Choroid plexus epithelial cell (primary cell): Measurements from ENCODE around the gene ENTR1.
A peak's percentile ranks its signal among the peaks of the same experiment; 100 is the strongest.

Source experiments
- DNase-seq: peaks from one replicate; pipeline ENCODE4 v3.0.0-alpha.2; 2010; ENCODE audit warnings: low read depth
- H3K4me3 ChIP-seq: 2 replicates; pipeline ENCODE4 v1.5.1; 2011; ENCODE audit warnings: low read depth, mild to moderate bottlenecking, control low read depth, low read length, moderate library complexity
- TF ChIP-seq, protein P1 (sequence below): conservative IDR thresholded peaks from 2 replicates; pipeline ENCODE4 v1.5.1; 2011; ENCODE audit warnings: low read depth, mild to moderate bottlenecking, control low read depth, inconsistent platforms, low read length, moderate library complexity

The ENTR1 gene

DNA sequence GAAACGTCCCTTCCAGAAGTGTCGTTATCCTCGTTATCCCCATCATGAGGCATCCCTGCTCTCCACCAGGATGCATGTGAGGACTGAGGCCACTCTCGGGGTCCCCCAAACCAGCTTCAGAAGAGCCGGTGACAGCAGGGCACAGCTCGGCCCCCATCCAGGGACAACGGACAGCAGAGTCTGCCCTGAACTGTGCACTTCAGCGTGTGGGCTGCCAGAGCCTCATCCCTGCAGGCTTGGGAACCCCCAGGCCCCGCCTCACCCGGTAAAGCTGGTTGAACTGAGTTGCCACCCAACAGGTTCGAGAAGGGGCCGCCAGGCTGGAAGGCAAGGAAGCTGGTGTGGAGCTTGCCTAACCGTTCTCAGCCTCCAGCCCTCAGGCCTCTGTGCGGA lies 36.2 kb downstream of the ENTR1 start:
- H3K4me3 ChIP-seq: no peak overlapping the region
- DNase-seq: no peak
- TF ChIP-seq, protein P1, sequence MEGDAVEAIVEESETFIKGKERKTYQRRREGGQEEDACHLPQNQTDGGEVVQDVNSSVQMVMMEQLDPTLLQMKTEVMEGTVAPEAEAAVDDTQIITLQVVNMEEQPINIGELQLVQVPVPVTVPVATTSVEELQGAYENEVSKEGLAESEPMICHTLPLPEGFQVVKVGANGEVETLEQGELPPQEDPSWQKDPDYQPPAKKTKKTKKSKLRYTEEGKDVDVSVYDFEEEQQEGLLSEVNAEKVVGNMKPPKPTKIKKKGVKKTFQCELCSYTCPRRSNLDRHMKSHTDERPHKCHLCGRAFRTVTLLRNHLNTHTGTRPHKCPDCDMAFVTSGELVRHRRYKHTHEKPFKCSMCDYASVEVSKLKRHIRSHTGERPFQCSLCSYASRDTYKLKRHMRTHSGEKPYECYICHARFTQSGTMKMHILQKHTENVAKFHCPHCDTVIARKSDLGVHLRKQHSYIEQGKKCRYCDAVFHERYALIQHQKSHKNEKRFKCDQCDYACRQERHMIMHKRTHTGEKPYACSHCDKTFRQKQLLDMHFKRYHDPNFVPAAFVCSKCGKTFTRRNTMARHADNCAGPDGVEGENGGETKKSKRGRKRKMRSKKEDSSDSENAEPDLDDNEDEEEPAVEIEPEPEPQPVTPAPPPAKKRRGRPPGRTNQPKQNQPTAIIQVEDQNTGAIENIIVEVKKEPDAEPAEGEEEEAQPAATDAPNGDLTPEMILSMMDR: no peak

DNA sequence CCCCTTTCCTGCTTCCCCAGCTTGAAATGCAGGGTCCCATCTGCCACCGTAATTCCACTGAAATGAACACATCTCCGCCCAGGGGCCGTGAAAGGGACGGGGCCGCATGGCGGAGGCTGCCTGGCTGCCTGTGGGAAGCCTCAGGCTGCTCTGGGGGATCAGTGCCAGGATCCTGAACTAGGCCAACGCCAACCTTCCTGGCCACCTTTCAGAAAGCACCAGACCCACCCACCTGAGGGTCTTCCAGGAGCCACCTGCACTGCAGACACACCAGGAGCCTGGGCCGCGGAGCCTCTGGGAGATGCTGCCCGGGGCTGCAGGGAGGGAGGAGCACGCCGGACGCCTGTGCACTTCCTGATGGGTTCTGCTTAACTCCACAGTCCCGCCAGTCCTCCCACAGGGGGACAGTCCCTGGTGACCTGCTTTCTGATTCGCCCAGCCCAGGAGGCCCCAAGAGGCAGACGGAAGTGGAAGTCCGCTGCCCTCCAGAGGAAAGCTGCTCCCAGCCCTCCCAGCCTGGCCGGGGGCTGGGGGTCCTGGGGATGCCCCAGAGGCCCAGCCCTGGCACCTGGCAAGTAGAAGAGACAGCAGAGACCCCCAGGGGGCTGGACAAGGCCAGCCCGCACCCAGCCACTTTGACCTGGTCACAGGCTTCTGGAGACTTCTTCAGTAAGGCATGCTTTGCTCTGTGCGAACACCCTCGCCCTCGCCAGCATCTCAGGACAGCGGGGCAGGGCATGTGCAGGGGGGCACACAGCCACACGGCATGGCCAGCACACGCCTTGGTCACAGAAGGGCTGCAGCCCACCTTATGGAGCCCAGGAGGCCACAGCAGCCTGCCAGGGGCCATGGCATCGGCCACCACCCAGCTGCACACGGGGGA lies 36.9 kb downstream of the ENTR1 start, which contains the start of gene CARD9:
TSS of gene CARD9 (minus strand) at position 370 of the 883 bp plus-strand sequence. CDS start 1,591 bp downstream, outside the sequence.
- DNase-seq: no peak

DNA sequence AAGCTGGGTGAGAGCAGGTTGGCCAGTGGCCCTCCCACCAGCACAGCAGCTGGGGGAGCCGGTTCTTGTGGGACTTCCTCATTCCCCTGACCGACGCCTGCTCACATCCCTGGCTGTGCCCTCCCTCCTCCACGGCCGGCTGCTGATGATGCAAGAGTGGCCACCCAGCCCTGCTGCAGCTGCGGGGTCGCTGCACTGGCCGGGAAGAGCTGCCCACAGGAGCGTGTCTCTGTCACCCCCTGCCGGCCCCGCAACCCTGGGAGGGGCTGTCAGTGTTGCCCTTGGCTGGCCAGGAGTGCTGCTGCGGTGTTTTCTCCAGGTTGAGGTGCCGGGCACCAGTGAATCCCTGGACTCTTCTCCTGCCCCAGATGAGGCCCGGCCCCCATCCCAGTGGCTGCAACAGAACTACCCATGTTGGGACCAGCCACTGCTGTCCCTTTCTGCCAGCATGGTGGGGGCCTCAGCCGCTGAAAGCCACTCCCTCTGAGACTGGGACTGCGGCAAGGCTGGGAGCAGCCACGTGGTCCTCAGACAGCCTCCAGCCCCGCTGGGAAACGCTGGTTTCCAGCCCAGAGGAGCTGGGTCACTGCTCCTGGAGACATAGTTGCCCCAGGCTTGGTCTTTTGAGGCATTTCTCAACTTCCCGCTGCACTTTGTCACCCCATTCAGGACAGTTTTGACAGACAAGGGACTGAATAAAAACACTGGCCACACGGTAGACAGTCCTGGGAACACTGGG lies 37.7 kb downstream of the ENTR1 start:
- DNase-seq: peak; percentile 84
- TF ChIP-seq, protein P1: peak; percentile 34
- H3K4me3 ChIP-seq: peak overlapping the region; percentile 28

More for the DNA sequence above, 36.9 kb downstream of the ENTR1 start, which contains the start of gene CARD9:
- peak within 1 kb of the TSS; percentile 28 for H3K4me3 ChIP-seq
- TF ChIP-seq, protein P1: no peak

DNA sequence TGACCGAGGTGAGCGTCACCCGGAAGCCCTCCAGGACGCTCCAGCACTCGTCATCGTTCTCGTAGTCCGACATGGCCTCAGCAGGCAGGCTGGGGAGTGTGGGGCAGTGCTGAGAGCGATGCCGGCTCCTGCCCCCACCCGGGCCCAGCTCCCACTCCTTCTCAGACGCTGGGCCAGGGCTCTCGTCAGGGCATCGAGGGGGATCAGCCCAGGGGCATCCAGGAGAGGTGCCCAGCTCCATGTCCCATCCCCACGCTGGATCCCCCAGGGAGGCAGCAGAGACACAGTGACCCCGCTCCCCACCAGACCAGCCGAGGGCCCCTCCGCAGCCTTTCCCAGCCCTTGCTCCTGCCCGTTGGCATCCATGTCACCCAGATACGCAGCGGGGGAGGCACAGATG lies 38.4 kb downstream of the ENTR1 start:
- no peak overlapping the region for H3K4me3 ChIP-seq
- TF ChIP-seq, protein P1: no peak
- no peak for DNase-seq

DNA sequence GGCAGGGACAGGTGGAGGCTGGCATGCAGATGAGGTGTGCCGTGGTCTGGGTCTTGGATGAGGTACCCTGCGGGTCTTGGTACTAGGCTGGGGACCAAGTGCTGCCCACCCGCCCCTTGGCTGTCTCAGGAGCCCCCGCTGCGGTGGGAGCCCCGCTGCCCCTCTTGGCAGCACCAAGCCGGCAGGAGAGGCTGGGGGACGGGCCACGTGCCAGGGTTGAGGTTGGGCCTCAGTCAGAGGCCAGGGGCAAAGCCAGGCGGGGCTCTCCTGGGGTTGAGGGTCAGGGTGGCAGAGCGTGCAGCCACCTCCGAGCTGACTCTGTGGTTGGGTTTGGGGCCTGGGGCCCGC lies 38.9 kb downstream of the ENTR1 start:
- no peak for DNase-seq
- TF ChIP-seq, protein P1: no peak
- no peak overlapping the region for H3K4me3 ChIP-seq

DNA sequence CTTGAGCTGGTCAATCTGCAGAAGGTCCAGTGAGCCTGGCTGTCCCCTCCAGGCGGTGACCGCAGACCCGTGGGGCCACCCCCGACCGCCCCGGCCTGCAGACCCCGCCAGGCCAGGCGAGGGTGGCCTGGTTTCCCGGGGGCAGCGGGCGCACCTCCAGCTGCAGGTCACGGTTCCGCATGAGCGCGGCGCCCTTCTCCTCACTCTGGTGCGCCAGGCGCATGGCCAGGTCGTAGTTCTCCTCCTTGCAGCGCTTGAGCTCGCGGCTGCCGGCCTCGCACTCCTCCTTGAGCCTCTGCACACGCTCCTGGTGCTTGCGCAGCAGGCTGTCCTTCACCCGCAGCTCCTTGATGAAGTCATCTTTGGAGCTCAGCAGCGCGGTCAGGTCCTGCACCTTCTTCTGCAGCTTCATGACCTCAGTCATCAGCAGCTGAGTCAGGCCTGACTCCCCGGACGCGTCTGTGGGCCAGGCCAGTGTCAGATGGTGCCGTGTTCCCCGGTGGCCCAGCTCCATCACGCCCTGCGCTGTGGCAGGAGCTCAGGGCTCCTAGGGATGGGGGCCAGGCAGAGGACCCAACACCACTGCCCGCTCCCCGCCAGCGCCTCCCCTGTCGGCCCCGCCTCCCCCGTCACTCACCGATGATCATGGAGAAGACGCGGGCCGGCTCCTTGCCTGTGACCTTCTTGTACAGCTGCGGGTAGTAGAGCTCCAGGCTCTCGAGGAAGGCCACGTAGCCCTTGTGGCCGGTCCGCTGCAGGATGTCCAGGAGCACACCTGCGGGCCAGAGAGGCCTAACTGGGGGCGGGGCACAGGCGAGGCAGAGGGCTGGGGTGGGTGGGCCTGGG lies 39.5 kb downstream of the ENTR1 start:
- H3K4me3 ChIP-seq: no peak overlapping the region
- DNase-seq: peak; percentile 49
- TF ChIP-seq, protein P1: no peak
